Measurements from ENCODE around the gene RPS13.

DNA sequence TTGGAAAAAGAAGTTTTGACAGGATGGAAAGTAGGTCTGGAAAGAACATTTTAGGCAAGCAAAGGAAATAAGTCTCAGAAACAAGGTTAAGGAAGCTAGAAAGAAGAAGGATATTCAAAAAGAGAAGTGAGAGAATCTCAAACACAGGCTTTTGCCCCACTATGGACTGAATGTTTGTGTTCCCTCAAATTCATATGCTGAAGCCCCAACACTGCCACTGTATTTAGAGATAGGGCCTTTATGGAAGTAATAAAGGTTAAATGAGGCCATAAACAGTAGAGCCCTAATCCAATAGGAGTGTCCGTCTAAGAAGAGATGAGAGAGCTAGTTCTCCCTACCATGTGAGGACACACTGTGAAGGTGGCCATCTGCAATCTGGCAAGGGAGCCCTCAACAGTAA lies 20.6 kb upstream of the RPS13 start:
- TF ChIP-seq, protein P1, sequence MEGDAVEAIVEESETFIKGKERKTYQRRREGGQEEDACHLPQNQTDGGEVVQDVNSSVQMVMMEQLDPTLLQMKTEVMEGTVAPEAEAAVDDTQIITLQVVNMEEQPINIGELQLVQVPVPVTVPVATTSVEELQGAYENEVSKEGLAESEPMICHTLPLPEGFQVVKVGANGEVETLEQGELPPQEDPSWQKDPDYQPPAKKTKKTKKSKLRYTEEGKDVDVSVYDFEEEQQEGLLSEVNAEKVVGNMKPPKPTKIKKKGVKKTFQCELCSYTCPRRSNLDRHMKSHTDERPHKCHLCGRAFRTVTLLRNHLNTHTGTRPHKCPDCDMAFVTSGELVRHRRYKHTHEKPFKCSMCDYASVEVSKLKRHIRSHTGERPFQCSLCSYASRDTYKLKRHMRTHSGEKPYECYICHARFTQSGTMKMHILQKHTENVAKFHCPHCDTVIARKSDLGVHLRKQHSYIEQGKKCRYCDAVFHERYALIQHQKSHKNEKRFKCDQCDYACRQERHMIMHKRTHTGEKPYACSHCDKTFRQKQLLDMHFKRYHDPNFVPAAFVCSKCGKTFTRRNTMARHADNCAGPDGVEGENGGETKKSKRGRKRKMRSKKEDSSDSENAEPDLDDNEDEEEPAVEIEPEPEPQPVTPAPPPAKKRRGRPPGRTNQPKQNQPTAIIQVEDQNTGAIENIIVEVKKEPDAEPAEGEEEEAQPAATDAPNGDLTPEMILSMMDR (IDR thresholded peaks at IDR 0.05 in 2 of 3, conservative IDR thresholded peaks at IDR 0.05 in 1 of 3; ENCODE audit: control insufficient read depth in 2 of 3, extremely low read depth in 1 of 3, insufficient read depth in 1 of 3, low read depth in 3 of 3, low read length in 3 of 3), result no peak
- TF ChIP-seq, protein P2, sequence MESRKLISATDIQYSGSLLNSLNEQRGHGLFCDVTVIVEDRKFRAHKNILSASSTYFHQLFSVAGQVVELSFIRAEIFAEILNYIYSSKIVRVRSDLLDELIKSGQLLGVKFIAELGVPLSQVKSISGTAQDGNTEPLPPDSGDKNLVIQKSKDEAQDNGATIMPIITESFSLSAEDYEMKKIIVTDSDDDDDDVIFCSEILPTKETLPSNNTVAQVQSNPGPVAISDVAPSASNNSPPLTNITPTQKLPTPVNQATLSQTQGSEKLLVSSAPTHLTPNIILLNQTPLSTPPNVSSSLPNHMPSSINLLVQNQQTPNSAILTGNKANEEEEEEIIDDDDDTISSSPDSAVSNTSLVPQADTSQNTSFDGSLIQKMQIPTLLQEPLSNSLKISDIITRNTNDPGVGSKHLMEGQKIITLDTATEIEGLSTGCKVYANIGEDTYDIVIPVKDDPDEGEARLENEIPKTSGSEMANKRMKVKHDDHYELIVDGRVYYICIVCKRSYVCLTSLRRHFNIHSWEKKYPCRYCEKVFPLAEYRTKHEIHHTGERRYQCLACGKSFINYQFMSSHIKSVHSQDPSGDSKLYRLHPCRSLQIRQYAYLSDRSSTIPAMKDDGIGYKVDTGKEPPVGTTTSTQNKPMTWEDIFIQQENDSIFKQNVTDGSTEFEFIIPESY (IDR thresholded peaks at IDR 0.05), result no peak
- TF ChIP-seq HCFC1 (IDR thresholded peaks at IDR 0.05; ENCODE audit: low read length), result no peak
- TF ChIP-seq, protein P3, sequence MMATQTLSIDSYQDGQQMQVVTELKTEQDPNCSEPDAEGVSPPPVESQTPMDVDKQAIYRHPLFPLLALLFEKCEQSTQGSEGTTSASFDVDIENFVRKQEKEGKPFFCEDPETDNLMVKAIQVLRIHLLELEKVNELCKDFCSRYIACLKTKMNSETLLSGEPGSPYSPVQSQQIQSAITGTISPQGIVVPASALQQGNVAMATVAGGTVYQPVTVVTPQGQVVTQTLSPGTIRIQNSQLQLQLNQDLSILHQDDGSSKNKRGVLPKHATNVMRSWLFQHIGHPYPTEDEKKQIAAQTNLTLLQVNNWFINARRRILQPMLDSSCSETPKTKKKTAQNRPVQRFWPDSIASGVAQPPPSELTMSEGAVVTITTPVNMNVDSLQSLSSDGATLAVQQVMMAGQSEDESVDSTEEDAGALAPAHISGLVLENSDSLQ (IDR thresholded peaks at IDR 0.05), result no peak
